Measurements from ENCODE around the gene WNT16.

WNT16 gene

DNA sequence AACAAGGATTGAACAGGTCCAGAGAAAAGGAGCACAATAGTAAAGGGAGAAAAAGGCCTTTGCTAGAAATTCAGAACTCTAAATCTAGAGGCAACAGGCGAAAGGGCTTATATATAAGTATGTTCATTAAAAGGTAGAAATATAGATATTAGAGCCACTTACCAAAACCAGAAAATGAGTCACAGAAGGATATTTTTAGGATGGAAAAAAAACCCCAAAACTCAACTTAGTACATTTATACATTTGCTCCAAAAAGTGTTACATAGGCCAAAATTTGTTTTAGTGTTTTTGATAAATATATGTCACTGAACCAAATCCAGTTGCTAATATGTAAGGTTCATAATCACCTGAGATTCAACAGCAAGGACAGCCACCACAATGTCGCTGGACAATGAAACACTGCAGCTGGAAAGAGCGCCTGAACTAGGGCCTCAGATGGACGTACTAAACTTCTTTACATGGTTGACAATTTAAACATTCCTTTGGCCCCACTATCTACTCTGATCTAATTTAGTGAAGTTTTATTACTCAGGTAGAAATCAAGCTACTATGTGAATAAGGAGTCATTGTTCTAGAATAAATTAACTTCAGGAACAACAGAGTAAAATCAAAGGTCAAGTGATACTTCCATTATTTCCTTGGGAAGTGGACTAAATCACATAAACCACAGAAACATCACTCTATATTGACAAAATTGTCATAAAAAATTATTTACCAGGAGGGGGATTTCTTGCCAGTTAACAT is 56.4 kb downstream of the WNT16 start:
- peaks cover 0 to 26% of the 10 kb centered on the region in 2 experiments for H3K36me3 ChIP-seq (ENCODE audit: control insufficient read depth in 1 of 2, insufficient read depth in 2 of 2, low read depth in 1 of 2, low read length in 2 of 2)
- no peak overlapping the region for H2BK5ac ChIP-seq (ENCODE audit: low read depth, low read length, poor library complexity, severe bottlenecking)
- no peak overlapping the region for H2AFZ ChIP-seq (ENCODE audit: low read depth, low read length)
- no peak overlapping the region for H3K18ac ChIP-seq (ENCODE audit: low read depth in 1 of 2, low read length in 2 of 2)
- H4K91ac ChIP-seq (ENCODE audit: low read length) = no peak overlapping the region
- peaks cover 4% of the 10 kb centered on the region for H3K79me1 ChIP-seq (replicated peaks; ENCODE audit: low read length, poor library complexity, severe bottlenecking)
- H2AK5ac ChIP-seq (ENCODE audit: low read length, severe bottlenecking) = no peak overlapping the region
- H3K4me2 ChIP-seq (ENCODE audit: low read length, poor library complexity, severe bottlenecking) = no peak overlapping the region
- H3K4me1 ChIP-seq (ENCODE audit: control insufficient read depth, insufficient read depth, low read depth, low read length) = peaks cover 3% of the 10 kb centered on the region
- H3K27me3 ChIP-seq (ENCODE audit: control insufficient read depth in 1 of 2, insufficient read depth in 1 of 2, low read length in 2 of 2) = no peaks in the 10 kb centered on the region
- no peak overlapping the region for H2BK15ac ChIP-seq (ENCODE audit: low read depth, poor library complexity, severe bottlenecking)
- H3K9ac ChIP-seq (ENCODE audit: low read length) = no peak overlapping the region
- no peak overlapping the region for H2BK120ac ChIP-seq (ENCODE audit: low read depth, low read length)
- DNase-seq = no peak
- H3K9me3 ChIP-seq (ENCODE audit: control insufficient read depth, low read length) = no peaks in the 10 kb centered on the region
- H3K27ac ChIP-seq (ENCODE audit: low read length, poor library complexity, severe bottlenecking) = no peak overlapping the region
- no peak overlapping the region for H3K4ac ChIP-seq (ENCODE audit: low read depth in 1 of 2, low read length in 2 of 2)
- H2BK12ac ChIP-seq (ENCODE audit: low read length in 2 of 2) = no peak overlapping the region
- no peak overlapping the region for H4K8ac ChIP-seq (ENCODE audit: low read length)
- WGBS = 94% methylated on average over 3 of the region's 4 CpGs
- H3K4me3 ChIP-seq (ENCODE audit: insufficient read depth in 1 of 2, low read depth in 1 of 2, low read length in 2 of 2) = no peak overlapping the region
- no peak overlapping the region for H3K14ac ChIP-seq (ENCODE audit: low read length in 2 of 2)
- no peak overlapping the region for H3K23ac ChIP-seq (ENCODE audit: low read length in 2 of 2)

DNA sequence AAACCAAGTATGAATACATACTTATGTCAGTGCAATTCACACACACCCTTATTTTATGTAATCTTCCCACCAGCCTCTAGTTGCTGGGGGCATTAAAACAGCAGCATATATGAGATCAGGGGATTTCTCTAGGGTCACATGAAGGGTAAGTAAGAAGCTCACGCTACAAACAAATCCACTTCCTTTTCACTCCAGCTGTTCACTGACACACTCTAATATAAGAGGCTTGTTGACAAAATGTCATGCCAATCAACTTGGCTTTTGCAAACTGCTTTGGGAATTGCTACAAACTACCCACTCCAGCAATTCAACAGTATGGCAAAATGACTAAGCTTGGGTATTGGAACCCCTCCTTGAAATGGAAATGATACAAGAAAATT is 57.0 kb downstream of the WNT16 start:
- no peak overlapping the region for H4K91ac ChIP-seq (ENCODE audit: low read length)
- peaks cover 2% of the 10 kb centered on the region for H3K79me1 ChIP-seq (replicated peaks; ENCODE audit: low read length, poor library complexity, severe bottlenecking)
- H3K4me1 ChIP-seq (ENCODE audit: control insufficient read depth, insufficient read depth, low read depth, low read length) = peaks cover 3% of the 10 kb centered on the region
- H3K27me3 ChIP-seq (ENCODE audit: control insufficient read depth in 1 of 2, insufficient read depth in 1 of 2, low read length in 2 of 2) = no peaks in the 10 kb centered on the region
- no peak overlapping the region for H3K4me3 ChIP-seq (ENCODE audit: insufficient read depth in 1 of 2, low read depth in 1 of 2, low read length in 2 of 2)
- WGBS = 24% methylated on average over 1 of the region's 1 CpG
- no peak overlapping the region for H3K18ac ChIP-seq (ENCODE audit: low read depth in 1 of 2, low read length in 2 of 2)
- no peak overlapping the region for H2AFZ ChIP-seq (ENCODE audit: low read depth, low read length)
- H3K9me3 ChIP-seq (ENCODE audit: control insufficient read depth, low read length) = no peaks in the 10 kb centered on the region
- H3K36me3 ChIP-seq (ENCODE audit: control insufficient read depth in 1 of 2, insufficient read depth in 2 of 2, low read depth in 1 of 2, low read length in 2 of 2) = peaks cover 0 to 22% of the 10 kb centered on the region in 2 experiments
- H4K8ac ChIP-seq (ENCODE audit: low read length) = no peak overlapping the region
- H2AK5ac ChIP-seq (ENCODE audit: low read length, severe bottlenecking) = no peak overlapping the region
- no peak overlapping the region for H3K14ac ChIP-seq (ENCODE audit: low read length in 2 of 2)
- no peak overlapping the region for H2BK120ac ChIP-seq (ENCODE audit: low read depth, low read length)
- peak; percentile 74 for DNase-seq
- no peak overlapping the region for H2BK5ac ChIP-seq (ENCODE audit: low read depth, low read length, poor library complexity, severe bottlenecking)
- no peak overlapping the region for H3K9ac ChIP-seq (ENCODE audit: low read length)
- no peak overlapping the region for H3K4me2 ChIP-seq (ENCODE audit: low read length, poor library complexity, severe bottlenecking)
- H3K27ac ChIP-seq (ENCODE audit: low read length, poor library complexity, severe bottlenecking) = no peak overlapping the region
- no peak overlapping the region for H2BK12ac ChIP-seq (ENCODE audit: low read length in 2 of 2)
- H3K23ac ChIP-seq (ENCODE audit: low read length in 2 of 2) = no peak overlapping the region
- H3K4ac ChIP-seq (ENCODE audit: low read depth in 1 of 2, low read length in 2 of 2) = no peak overlapping the region
- no peak overlapping the region for H2BK15ac ChIP-seq (ENCODE audit: low read depth, poor library complexity, severe bottlenecking)

DNA sequence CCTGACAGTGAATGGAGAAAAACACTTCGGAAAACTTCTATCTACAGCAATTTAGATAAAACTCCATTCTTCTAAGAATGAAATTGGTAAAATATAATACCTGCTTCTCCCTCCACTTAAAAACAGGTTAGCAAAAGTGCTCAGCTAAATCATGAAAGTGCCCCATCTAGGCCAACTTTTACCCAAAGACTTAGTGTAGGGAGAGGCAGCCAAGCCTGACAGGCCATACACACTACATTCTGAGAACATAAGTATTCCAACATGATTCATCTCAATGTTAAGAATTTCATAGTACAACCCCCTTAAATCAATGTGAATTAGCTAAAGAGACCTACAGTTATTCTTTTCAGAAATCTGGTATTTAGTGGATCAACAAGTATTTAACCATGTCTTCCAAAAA is 60.1 kb downstream of the WNT16 start:
- WGBS = no CpG with 5 or more reads among the region's 1 CpG
- no peaks in the 10 kb centered on the region for H3K79me1 ChIP-seq (replicated peaks; ENCODE audit: low read length, poor library complexity, severe bottlenecking)

DNA sequence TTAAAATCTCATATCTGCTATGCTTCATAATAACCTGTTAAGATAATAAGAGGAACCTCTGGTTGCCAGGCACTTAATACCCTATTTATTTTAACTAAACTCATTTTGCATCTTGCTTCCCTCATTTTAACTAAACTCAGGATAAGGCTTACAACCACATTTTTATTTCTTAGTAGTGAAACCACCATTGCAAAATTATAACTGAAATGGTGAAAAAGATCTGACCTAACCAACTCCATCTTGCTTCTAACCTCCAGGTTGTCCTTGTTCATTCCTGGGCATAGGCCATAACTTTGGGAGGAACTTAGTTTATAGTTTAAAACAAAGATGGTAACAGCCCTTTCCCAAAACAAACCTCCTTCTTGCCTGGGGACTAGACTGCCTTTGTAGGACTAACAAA is 61.3 kb downstream of the WNT16 start:
- no peak overlapping the region for H3K9ac ChIP-seq (ENCODE audit: low read length)
- DNase-seq = no peak
- H2BK12ac ChIP-seq (ENCODE audit: low read length in 2 of 2) = no peak overlapping the region
- H2AK5ac ChIP-seq (ENCODE audit: low read length, severe bottlenecking) = no peak overlapping the region
- H3K4ac ChIP-seq (ENCODE audit: low read depth in 1 of 2, low read length in 2 of 2) = no peak overlapping the region
- no peak overlapping the region for H3K4me3 ChIP-seq (ENCODE audit: insufficient read depth in 1 of 2, low read depth in 1 of 2, low read length in 2 of 2)
- no peak overlapping the region for H2BK120ac ChIP-seq (ENCODE audit: low read depth, low read length)
- no peak overlapping the region for H3K27ac ChIP-seq (ENCODE audit: low read length, poor library complexity, severe bottlenecking)
- H2BK15ac ChIP-seq (ENCODE audit: low read depth, poor library complexity, severe bottlenecking) = no peak overlapping the region
- no peak overlapping the region for H2BK5ac ChIP-seq (ENCODE audit: low read depth, low read length, poor library complexity, severe bottlenecking)
- H3K4me2 ChIP-seq (ENCODE audit: low read length, poor library complexity, severe bottlenecking) = no peak overlapping the region
- no peak overlapping the region for H4K8ac ChIP-seq (ENCODE audit: low read length)
- no peak overlapping the region for H3K23ac ChIP-seq (ENCODE audit: low read length in 2 of 2)
- H3K14ac ChIP-seq (ENCODE audit: low read length in 2 of 2) = no peak overlapping the region
- H3K27me3 ChIP-seq (ENCODE audit: control insufficient read depth in 1 of 2, insufficient read depth in 1 of 2, low read length in 2 of 2) = no peaks in the 10 kb centered on the region
- H3K9me3 ChIP-seq (ENCODE audit: control insufficient read depth, low read length) = peaks cover 6% of the 10 kb centered on the region
- peaks cover 0 to 30% of the 10 kb centered on the region in 2 experiments for H3K36me3 ChIP-seq (ENCODE audit: control insufficient read depth in 1 of 2, insufficient read depth in 2 of 2, low read depth in 1 of 2, low read length in 2 of 2)
- H4K91ac ChIP-seq (ENCODE audit: low read length) = no peak overlapping the region
- no peak overlapping the region for H3K18ac ChIP-seq (ENCODE audit: low read depth in 1 of 2, low read length in 2 of 2)
- H2AFZ ChIP-seq (ENCODE audit: low read depth, low read length) = no peak overlapping the region
- peaks cover 1% of the 10 kb centered on the region for H3K4me1 ChIP-seq (ENCODE audit: control insufficient read depth, insufficient read depth, low read depth, low read length)
- H3K79me1 ChIP-seq (replicated peaks; ENCODE audit: low read length, poor library complexity, severe bottlenecking) = no peaks in the 10 kb centered on the region

More for the DNA sequence above, 60.1 kb downstream of the WNT16 start:
- Histone ChIP-seq H3K27ac (ENCODE audit: low read length, poor library complexity, severe bottlenecking) (no peak overlapping the region), H3K18ac (ENCODE audit: low read depth in 1 of 2, low read length in 2 of 2) (no peak overlapping the region), H2BK12ac (ENCODE audit: low read length in 2 of 2) (no peak overlapping the region), H2AK5ac (ENCODE audit: low read length, severe bottlenecking) (no peak overlapping the region), H3K9ac (ENCODE audit: low read length) (no peak overlapping the region), H3K14ac (ENCODE audit: low read length in 2 of 2) (no peak overlapping the region), H2AFZ (ENCODE audit: low read depth, low read length) (no peak overlapping the region), H3K4ac (ENCODE audit: low read depth in 1 of 2, low read length in 2 of 2) (no peak overlapping the region), H3K36me3 (ENCODE audit: control insufficient read depth in 1 of 2, insufficient read depth in 2 of 2, low read depth in 1 of 2, low read length in 2 of 2) (peaks cover 0 to 30% of the 10 kb centered on the region in 2 experiments), H3K23ac (ENCODE audit: low read length in 2 of 2) (no peak overlapping the region), H3K9me3 (ENCODE audit: control insufficient read depth, low read length) (peaks cover 6% of the 10 kb centered on the region), H3K4me3 (ENCODE audit: insufficient read depth in 1 of 2, low read depth in 1 of 2, low read length in 2 of 2) (peak overlapping the region in 1 of 2 experiments; percentile 14), H4K91ac (ENCODE audit: low read length) (no peak overlapping the region), H2BK15ac (ENCODE audit: low read depth, poor library complexity, severe bottlenecking) (no peak overlapping the region), H3K27me3 (ENCODE audit: control insufficient read depth in 1 of 2, insufficient read depth in 1 of 2, low read length in 2 of 2) (no peaks in the 10 kb centered on the region), H2BK5ac (ENCODE audit: low read depth, low read length, poor library complexity, severe bottlenecking) (no peak overlapping the region), H3K4me2 (ENCODE audit: low read length, poor library complexity, severe bottlenecking) (no peak overlapping the region), H4K8ac (ENCODE audit: low read length) (no peak overlapping the region), H3K4me1 (ENCODE audit: control insufficient read depth, insufficient read depth, low read depth, low read length) (peaks cover 3% of the 10 kb centered on the region), H2BK120ac (ENCODE audit: low read depth, low read length) (no peak overlapping the region)
- DNase-seq = no peak

Data from mesenchymal stem cell (in vitro differentiated cells and primary cell).